Measurements from ENCODE around the gene C11orf58.
A peak's percentile ranks its signal among the peaks of the same experiment; 100 is the strongest.

Gene C11orf58

DNA sequence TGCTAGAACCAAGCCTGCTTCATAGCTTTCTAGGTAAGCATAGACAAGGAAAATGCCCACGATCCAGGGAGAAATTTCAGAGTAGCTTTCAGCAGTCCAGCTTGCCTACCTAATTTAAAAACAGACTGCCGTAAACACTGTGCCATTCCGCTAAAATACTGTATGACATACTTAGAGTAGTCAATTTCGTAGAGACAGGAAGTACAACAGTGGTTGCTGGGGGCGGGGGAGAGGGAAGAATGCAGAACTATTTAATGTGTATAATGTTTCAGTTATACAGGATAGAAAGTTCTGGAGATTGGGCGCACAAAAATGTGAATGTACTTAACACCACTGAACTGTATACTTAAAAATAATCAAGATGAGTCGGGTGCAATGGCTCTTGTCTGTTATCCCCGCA, 56.7 kb downstream of the C11orf58 start:
- H3K4me3 ChIP-seq (ENCODE audit: low read depth, low read length): no peak overlapping the region
- no peak for DNase-seq (ENCODE audit: low read depth)

DNA sequence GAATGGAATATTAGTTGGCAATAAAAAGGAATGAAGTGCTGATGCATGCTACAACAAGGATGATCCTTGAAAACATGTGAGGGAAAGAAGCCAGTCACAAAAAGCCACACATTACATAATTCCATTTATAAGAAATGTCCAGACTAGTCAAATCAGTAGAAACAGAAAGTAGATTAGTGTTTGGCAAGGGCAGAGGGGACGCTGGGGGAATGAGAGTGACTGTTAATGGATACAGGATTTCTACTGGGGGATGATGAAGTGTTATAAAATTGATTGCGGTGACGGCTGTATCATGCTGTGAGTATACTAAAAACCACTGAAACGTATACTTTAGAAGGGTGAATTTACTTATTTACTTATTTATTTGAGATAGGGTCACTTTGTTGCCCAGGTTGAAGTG, 57.9 kb downstream of the C11orf58 start:
- DNase-seq (ENCODE audit: low read depth): no peak
- H3K4me3 ChIP-seq (ENCODE audit: low read depth, low read length): no peak overlapping the region

DNA sequence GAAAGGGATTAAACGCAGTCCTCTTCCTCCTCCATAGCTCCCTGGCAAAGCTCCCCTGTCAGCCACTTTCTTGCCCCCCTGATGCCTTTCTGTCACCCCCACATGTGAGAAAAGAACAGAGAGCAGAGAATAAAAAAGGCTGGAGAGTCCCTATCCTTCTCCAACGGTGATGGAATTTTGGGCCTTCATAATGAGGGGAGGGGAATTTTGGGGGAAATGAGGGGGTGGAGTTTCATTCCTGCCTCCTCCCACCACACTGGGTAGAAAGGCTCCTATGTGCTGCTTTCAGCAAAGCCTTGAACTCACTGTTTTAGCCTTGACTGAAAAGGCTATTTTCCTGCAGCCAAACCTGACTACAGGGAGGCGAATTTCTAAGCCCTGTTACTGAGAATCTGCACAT, 59.3 kb downstream of the C11orf58 start:
- no peak for DNase-seq (ENCODE audit: low read depth)
- H3K4me3 ChIP-seq (ENCODE audit: low read depth, low read length): no peak overlapping the region

DNA sequence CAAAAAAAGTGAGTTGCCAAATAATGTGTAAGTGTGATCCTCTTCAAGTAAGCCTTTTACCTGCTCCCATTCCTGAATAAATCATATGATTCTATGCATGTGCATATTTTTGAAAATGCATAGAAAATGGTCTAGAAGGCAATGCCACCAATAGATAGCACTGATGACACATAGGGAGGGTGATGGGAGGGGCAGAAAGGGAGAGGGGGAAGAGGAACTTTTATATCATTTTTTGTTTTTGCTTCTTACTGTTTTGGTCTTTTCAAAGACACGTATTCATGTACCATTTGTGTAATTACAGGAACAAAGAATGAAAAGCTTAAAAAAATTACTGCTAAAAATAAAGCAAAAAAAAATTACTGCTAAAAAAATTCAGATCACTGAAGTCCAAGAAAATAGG, 60.8 kb downstream of the C11orf58 start:
- no peak overlapping the region for H3K4me3 ChIP-seq (ENCODE audit: low read depth, low read length)
- DNase-seq (ENCODE audit: low read depth): no peak

DNA sequence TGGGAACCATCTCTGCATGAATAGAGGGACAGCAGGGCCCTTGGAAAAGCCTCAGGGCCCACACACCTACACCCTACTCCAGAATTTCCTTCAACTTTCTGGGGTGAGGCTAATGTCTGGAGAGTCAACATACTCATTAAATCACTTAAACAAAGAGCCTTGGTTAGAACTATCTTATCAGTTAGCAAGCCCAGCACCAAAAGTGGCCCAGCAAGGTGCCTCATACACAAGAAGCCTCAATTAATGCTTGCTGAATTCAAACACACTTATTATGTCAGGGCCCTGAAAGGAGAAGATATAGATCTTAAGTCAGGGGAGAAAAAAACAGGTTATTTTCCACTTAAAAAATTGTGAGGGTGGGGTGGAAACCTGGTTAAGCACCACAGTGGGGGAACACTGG, 61.4 kb downstream of the C11orf58 start:
- no peak overlapping the region for H3K4me3 ChIP-seq (ENCODE audit: low read depth, low read length)
- DNase-seq (ENCODE audit: low read depth): no peak

DNA sequence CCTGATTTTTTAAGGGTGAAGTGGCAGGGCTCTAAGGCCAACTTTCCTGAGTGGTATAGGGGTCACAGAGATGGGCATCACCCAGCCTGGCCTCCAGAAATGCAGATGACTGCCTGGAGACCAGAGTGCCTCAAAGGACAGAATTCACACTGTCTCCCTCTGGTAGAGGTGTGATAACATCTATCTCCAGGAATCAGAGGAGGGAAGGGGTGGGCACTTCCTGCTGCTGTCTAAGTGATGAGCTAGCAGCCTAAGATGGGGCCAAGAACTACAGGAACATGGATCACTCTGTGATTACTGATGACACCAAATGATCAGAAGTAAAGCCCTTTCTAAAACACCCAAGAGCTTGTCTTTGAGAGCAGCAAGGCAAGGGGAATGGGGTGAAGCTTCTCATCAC, 61.9 kb downstream of the C11orf58 start:
- DNase-seq (ENCODE audit: low read depth): no peak
- no peak overlapping the region for H3K4me3 ChIP-seq (ENCODE audit: low read depth, low read length)

DNA sequence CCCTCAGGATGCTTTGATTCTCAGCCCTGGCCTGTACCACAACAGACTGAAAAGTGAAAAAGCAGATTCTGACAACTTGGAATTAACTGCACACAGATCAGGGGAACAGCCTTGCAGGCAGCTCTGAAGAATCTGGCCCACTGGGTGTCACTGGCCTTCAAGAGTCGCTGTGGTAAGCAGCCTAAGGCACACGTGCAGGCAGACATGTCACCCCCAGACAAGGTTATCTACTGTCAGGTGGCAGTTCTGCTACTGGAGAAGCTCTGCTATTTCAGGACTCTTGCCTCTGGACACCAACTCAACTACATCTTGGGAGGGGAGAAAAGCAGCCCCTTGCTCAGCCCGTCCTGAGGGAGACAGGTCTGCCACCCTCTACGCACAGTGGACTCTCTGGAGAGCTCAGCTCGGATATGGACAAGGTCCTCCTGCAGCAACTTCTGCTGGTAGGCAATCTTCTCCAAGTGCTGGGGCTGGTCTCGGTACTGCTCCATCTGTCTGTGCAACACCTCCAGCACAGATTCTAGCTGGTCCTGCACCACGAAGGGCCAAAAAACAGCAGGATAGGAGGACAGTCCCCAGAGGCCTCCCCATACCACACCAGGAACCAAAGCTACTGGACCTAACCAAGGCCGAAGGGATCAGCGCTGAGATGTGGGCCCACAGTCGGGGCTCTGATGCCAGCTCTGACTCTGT, 63.0 kb downstream of the C11orf58 start:
- H3K4me3 ChIP-seq (ENCODE audit: low read depth, low read length): no peak overlapping the region
- DNase-seq (ENCODE audit: low read depth): no peak

DNA sequence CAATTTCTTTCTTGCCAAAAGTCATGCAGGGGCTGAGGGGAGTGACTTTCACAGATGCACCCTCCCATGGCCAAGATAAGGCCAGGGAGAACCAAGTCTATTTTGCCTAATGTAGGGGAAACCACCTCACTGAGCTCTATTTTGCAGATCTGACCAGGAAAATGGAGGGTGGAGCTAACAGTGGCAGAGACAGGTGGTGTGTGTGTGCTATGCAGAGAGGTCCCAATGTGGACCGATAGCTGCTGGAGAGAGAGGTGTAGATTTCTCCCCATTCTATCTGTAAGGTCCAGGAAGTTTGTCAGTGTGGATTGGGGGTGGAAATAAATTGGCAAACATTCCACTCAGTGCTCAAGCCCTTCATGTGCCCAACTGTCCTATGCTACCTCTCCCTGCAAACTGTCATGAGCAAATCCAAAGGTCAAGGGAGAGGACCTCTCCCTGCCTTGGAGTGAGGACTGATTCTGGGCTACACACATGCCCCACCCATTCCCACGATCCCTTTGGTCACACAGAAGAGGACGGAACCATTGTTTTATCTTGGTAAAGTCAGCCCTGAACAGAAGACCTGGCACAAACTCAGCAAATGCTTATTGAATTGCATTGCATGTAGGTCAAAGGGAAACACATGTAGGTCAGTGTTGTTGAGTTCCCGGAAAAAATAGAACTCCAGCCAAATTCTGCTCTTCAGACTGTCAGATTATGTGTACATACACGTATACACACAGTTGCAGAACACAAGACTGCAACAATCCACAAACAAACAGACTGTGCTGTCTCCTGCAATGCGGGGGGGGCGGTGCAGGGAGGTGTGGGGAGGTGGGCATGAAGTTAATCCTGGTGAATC, 65.9 kb downstream of the C11orf58 start:
- DNase-seq (ENCODE audit: low read depth): peak; percentile 47
- H3K4me3 ChIP-seq (ENCODE audit: low read depth, low read length): no peak overlapping the region

DNA sequence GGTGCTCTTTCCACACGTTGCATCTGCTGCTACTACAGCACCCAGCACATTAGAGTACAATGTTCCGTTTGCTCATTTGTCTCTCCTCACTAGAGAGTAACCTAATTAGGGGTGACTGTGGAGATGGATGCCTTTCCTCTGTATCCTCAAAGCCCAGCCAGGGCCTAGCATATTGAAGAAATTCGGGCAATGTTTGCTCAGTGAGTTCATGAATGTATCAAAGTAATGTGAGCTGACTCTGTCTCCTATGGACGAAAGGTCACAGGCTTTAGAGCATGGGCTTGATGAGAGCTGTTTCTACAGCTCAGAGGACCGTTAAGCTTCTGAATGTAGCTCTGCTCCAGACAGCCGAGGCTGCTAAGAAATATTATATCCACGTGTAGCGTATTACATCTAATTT, 67.5 kb downstream of the C11orf58 start:
- DNase-seq (ENCODE audit: low read depth): peak; percentile 38
- no peak overlapping the region for H3K4me3 ChIP-seq (ENCODE audit: low read depth, low read length)

DNA sequence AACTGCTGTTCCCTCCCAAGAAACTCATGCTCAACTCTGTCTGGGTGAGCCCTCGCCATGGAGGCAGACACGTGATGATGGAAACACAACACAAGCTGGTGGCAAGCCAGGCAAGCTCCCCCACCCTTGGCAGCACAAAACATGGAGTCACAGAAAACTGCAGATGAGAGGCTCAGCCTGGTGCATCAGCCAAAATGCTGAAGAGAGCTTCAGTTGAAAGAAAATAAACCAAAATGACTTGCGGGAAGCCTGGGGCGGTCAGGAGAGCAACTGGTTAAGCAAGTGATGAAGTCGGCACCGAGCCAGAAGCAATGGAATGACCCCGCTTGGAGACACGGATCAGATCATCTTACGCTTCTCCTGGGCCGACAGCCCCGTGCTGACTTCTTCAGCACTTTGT, 68.3 kb downstream of the C11orf58 start:
- H3K4me3 ChIP-seq (ENCODE audit: low read depth, low read length): no peak overlapping the region
- peak; percentile 59 for DNase-seq (ENCODE audit: low read depth)

DNA sequence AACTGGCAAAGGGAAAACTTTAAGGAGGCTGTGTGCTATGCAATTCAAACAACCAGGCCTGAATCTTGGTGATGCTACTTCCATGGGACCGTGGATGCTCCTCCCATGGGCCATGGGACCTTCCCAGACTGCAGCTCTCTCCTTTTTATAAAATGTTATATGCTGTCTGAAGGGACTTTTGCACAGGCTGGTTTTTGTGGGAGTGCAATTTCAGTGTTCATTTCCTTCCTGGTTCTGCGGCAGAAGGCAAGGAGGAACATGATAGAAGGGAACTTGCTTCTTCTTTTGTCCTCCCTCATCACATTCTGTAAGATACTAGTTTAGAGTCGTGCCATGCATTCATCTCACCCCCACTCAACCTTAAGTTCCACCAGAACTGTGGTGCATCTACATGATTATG, 68.9 kb downstream of the C11orf58 start:
- no peak for DNase-seq (ENCODE audit: low read depth)

More for the DNA sequence above, 68.9 kb downstream of the C11orf58 start:
- no peak overlapping the region for H3K4me3 ChIP-seq (ENCODE audit: low read depth, low read length)

All from skeletal muscle cell (primary cell).